HCT116 (cell line): ENCODE data around the gene COL9A2. TPM values are rescaled to one million over a fixed set of nuclear protein-coding genes. Genes with fewer than 3 reads are reported as not detected.

Experiments
- total RNA-seq: library from RNA; stranded (reverse); gene quantifications from one replicate; pipeline ENCODE4 v1.2.1, GENCODE V29; 2021; ENCODE audit not compliant: unreplicated experiment

COL9A2 gene
- total RNA-seq, 1 experiment from 2014 or later = 2.4 TPM

Other genes with a start within 250 kb of the COL9A2 start
- 46.8 TPM for gene PPT1, start 220.0 kb downstream of the COL9A2 start, total RNA-seq
- 20.5 TPM for gene RLF, start 155.9 kb downstream of the COL9A2 start, total RNA-seq
- gene TMCO2, start 69.3 kb downstream of the COL9A2 start, total RNA-seq = not detected
- 39.6 TPM for gene ZMPSTE24, start 59.0 kb downstream of the COL9A2 start, total RNA-seq
- gene SMAP2, start 56.4 kb upstream of the COL9A2 start, total RNA-seq = 16.4 TPM
- 0.27 TPM for gene ZFP69B, start 133.2 kb upstream of the COL9A2 start, total RNA-seq
- not detected for gene ZFP69, start 160.0 kb upstream of the COL9A2 start, total RNA-seq
- 0.57 TPM for gene EXO5, start 191.5 kb upstream of the COL9A2 start, total RNA-seq
- 5.3 TPM for gene ZNF684, start 214.4 kb upstream of the COL9A2 start, total RNA-seq